Measurements from ENCODE around the gene E2F3.

DNA sequence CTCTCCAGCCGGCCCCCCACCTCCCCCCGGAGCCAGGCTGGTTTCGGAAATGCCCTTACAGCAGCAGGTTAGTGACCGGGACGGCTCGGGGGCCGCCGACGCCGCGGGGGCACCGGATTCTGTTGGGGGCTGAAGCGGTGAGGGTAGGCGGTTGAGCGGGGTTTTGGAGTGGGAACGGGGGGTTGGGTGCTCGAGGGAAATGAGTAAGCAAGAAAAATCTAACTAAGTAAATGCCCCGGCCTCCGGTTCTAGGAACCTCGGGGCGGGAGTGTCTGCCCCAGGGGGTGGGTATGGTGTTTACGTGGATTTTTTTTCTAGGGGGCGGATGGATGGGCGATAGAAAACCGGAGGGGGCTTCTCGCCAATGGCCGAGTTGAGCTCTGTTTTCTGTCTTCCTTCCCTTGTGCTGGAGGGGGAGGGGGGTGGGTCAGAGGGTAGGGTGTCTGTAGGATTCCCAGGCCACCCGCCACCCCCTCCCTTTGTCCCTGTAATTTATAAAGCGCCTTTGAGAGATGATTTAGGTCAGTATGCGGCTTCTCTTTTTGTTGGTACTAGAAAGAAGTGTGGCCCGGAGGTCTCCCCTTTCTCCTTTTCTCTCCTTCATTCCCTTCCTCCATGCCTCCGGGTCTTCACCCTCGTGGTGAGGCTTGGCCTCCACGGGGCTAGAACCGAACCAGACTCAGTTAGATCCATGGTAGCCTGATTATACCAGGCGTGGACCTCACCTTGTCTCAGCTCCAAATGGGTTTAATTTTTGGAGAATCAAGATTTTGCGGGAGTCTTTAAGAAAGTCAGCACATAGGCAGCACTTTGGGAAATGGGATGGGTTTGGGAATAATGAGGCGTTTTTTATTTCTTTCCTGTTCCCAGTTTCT, 2.3 kb downstream of the E2F3 start:
- TF ChIP-seq, protein P1, sequence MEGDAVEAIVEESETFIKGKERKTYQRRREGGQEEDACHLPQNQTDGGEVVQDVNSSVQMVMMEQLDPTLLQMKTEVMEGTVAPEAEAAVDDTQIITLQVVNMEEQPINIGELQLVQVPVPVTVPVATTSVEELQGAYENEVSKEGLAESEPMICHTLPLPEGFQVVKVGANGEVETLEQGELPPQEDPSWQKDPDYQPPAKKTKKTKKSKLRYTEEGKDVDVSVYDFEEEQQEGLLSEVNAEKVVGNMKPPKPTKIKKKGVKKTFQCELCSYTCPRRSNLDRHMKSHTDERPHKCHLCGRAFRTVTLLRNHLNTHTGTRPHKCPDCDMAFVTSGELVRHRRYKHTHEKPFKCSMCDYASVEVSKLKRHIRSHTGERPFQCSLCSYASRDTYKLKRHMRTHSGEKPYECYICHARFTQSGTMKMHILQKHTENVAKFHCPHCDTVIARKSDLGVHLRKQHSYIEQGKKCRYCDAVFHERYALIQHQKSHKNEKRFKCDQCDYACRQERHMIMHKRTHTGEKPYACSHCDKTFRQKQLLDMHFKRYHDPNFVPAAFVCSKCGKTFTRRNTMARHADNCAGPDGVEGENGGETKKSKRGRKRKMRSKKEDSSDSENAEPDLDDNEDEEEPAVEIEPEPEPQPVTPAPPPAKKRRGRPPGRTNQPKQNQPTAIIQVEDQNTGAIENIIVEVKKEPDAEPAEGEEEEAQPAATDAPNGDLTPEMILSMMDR (IDR thresholded peaks at IDR 0.05 in 2 of 3, conservative IDR thresholded peaks at IDR 0.05 in 1 of 3; ENCODE audit: control insufficient read depth in 2 of 3, extremely low read depth in 1 of 3, insufficient read depth in 1 of 3, low read depth in 3 of 3, low read length in 3 of 3): no peak
- TF ChIP-seq NRF1 (conservative IDR thresholded peaks at IDR 0.05; ENCODE audit: low read depth, low read length) (no peak), HDAC6 (IDR thresholded peaks at IDR 0.05; ENCODE audit: unreplicated experiment) (no peak), EGR1 (IDR thresholded peaks at IDR 0.05; ENCODE audit: borderline replicate concordance in 1 of 2, low read depth in 2 of 2, low read length in 2 of 2) (no peak), RFX5 (IDR thresholded peaks at IDR 0.05; ENCODE audit: low read depth, low read length) (no peak)
